ENCODE results near the gene PADI6.
"Not testable (repeated sequence)": the region's sequence is repeated elsewhere in the genome, so short reads cannot be mapped to it uniquely, and the experiment has no call there.

Gene PADI6

DNA sequence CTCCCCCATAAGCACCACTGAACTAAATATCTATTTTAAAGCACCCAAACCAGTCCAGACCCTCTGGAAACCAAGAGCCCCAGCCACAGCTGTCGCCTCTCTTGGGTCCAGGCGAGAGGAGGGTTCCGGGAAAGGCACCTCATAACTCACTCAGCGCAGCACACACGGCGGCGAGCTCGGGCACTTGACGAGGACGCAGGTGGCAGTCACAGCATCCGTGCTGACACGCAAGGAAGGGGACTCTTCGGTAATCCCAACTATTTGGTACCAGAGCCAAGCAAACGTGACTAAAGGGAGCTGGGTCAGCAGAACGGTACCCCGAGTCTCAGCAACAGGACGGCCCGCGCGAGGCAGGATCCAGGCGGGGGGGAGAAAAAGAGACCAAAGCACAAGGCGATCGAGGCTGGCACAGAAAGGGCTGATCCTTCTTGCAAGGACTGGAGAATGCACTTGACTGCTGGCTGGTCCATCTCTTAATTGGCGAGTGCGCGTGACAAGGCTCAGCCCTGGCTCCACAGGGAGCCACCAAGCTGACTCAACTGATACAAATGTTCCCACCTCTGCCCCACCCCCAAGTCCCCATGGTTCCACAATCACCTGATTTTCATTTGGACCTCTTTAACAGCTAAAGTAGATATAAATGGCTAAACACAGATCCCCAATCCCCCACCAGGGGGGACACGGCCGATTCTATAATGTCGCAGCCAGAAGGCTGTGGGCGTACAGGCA lies 36.0 kb downstream of the PADI6 start:
- H3K36me3 ChIP-seq (ENCODE audit: insufficient read depth, low read depth, low read length) = peaks cover 75% of the 10 kb centered on the region

DNA sequence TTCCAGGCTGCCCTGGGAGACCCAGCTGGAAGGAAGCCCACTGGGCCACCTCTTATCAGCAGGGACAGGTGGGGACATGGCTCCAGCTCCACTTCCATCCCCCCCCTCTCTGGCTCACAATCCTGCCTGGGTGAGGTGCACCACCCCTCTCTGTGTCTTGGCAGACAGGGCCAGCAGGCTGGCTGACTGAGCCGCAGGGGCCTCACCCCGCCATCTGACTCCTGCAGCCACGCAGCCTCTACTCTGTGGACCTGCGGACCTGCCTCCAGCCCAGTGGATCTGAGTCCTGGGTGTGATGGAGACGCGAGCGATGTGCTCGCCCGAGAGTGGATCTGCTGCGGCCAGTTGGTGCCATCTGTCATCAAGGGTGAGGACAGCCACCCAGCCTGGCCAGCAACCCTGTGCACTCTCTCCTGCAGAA lies 37.4 kb downstream of the PADI6 start:
- Histone ChIP-seq H3K36me3 (ENCODE audit: insufficient read depth, low read depth, low read length) (peaks cover 89% of the 10 kb centered on the region), H3K27me3 (ENCODE audit: insufficient read depth, low read length) (no peaks in the 10 kb centered on the region), H3K4me1 (ENCODE audit: insufficient read depth, low read length) (no peaks in the 10 kb centered on the region), H3K9ac (ENCODE audit: low read depth, low read length) (no peak overlapping the region), H3K4me3 (ENCODE audit: low read length) (no peak overlapping the region), H3K9me3 (ENCODE audit: insufficient read depth, low read depth, low read length) (no peaks in the 10 kb centered on the region), H3K27ac (ENCODE audit: low read length) (no peak overlapping the region)

More for the DNA sequence above, 36.0 kb downstream of the PADI6 start:
- H3K9ac ChIP-seq (ENCODE audit: low read depth, low read length); H3K27me3 ChIP-seq (ENCODE audit: insufficient read depth, low read length); H3K27ac ChIP-seq (ENCODE audit: low read length); H3K4me3 ChIP-seq (ENCODE audit: low read length); H3K4me1 ChIP-seq (ENCODE audit: insufficient read depth, low read length); H3K9me3 ChIP-seq (ENCODE audit: insufficient read depth, low read depth, low read length): not testable (repeated sequence)

DNA sequence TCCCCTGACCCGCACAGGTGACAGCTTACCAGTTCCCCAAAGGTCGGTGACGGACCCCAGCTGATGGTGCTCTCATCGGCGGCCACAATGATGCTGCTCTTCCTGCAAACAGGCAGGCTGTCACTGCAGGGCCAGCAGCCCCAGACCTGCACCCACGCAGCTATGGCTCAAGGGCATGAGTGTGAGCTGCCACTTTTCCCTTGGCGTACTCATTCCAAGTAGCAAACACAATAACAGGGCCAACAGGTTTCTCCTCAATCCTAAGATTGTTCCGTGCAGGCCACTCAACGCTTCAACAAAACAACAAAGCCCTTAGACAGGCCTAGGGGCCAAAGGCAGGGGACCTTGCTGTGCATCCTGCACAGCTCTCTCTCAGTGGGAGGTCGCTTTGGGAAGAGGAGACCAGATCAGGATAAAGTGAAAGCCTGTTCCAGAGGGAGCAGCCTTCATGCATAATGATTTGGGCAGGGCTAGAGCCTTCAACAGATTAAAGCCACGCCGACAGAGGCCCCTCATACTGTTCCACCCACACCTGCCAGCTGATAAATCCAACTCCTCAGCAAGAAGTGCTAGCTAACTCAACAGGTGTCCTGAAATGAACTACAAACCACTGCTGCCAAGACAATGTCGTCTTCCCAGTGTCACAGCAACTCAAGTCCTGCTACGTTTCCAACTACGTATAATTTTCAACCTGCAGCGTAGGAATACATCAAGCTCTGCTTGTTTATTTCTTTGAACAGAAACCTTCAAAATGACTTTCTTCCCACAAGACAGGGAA lies 40.3 kb downstream of the PADI6 start:
- Histone ChIP-seq H3K27me3 (ENCODE audit: insufficient read depth, low read length) (no peaks in the 10 kb centered on the region), H3K36me3 (ENCODE audit: insufficient read depth, low read depth, low read length) (peaks cover 100% of the 10 kb centered on the region), H3K4me3 (ENCODE audit: low read length) (no peak overlapping the region), H3K9ac (ENCODE audit: low read depth, low read length) (no peak overlapping the region), H3K9me3 (ENCODE audit: insufficient read depth, low read depth, low read length) (no peaks in the 10 kb centered on the region), H3K4me1 (ENCODE audit: insufficient read depth, low read length) (no peaks in the 10 kb centered on the region), H3K27ac (ENCODE audit: low read length) (no peak overlapping the region)

DNA sequence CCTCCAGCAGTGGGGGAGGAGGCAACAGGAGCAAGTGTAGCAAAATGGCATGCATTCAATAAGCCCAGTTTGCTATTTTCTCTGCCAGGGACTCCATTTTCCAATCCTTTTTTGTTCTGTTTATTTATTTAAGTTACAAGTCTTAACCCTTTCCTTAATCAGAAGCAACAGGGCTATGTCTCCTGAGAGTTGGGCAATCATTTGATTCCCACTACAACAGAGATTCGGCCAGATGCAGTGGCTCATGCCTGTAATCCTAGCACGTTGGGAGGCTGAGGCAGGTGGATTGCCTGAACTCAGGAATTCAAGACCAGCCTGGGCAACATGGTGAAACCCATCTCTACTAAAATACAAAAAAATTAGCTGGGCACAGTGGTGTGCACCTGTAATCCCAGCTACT lies 42.0 kb downstream of the PADI6 start:
- H3K9me3 ChIP-seq (ENCODE audit: insufficient read depth, low read depth, low read length) = no peaks in the 10 kb centered on the region
- peaks cover 100% of the 10 kb centered on the region for H3K36me3 ChIP-seq (ENCODE audit: insufficient read depth, low read depth, low read length)
- H3K9ac ChIP-seq (ENCODE audit: low read depth, low read length) = no peak overlapping the region
- H3K27ac ChIP-seq (ENCODE audit: low read length) = no peak overlapping the region
- H3K4me3 ChIP-seq (ENCODE audit: low read length) = no peak overlapping the region
- H3K4me1 ChIP-seq (ENCODE audit: insufficient read depth, low read length) = no peaks in the 10 kb centered on the region
- H3K27me3 ChIP-seq (ENCODE audit: insufficient read depth, low read length) = no peaks in the 10 kb centered on the region

DNA sequence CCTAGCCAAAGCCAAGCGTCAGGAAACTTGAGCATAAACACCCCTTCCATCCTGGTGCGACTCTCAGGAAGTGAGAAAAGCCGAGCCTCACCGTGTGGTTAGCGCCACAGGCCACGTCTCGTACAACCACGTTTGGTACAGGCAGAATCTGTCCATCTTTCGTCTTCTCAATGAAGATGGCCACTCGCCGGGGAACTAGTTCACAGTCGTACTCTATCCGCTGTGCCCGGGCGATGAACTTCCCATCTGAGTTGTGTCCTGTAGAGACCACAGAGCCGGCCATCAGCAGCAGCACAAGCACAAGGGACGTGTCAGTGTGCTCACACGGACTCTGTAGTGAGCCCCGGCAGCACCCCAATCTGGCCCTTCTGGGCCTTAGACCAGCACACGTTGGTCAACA lies 44.4 kb downstream of the PADI6 start:
- H3K4me3 ChIP-seq (ENCODE audit: low read length) = no peak overlapping the region
- no peak overlapping the region for H3K9ac ChIP-seq (ENCODE audit: low read depth, low read length)
- no peaks in the 10 kb centered on the region for H3K9me3 ChIP-seq (ENCODE audit: insufficient read depth, low read depth, low read length)
- peaks cover 100% of the 10 kb centered on the region for H3K36me3 ChIP-seq (ENCODE audit: insufficient read depth, low read depth, low read length)
- no peaks in the 10 kb centered on the region for H3K27me3 ChIP-seq (ENCODE audit: insufficient read depth, low read length)
- no peak overlapping the region for H3K27ac ChIP-seq (ENCODE audit: low read length)
- H3K4me1 ChIP-seq (ENCODE audit: insufficient read depth, low read length) = no peaks in the 10 kb centered on the region

DNA sequence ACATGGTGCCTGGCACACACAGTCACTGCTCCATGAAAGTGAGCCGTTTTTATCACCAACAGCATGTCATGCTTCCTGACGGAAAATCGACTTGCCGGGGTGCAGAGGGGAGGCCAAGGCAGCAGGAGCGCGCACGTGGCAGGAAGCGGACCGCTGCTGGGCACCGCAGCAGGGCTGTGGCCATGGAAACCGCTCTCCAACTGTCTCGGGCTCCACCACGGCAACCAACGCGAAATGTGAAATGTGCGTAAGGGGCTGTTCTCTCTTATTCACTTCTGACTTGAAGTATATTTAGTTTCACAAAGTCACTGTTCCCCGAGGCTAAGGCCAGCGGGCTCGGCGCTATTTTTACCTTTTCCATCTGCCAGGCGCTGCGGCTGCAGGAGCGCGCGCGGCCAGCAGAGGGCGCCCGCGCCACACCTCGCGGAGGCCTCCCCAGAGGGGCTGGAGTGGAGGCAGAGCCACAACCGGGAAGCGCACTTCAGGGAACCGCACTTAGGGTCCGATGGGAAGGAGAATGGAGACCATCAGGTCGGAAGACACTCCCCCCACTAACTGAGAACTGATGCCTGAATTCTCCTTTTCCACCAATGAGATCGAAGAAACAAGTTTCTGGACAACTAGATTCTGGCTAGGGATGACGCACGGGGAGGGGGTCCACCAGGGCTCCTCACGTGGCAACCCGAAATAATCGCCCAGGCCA lies 47.8 kb downstream of the PADI6 start:
- H3K9ac ChIP-seq (ENCODE audit: low read depth, low read length) = no peak overlapping the region
- H3K36me3 ChIP-seq (ENCODE audit: insufficient read depth, low read depth, low read length) = peaks cover 100% of the 10 kb centered on the region

DNA sequence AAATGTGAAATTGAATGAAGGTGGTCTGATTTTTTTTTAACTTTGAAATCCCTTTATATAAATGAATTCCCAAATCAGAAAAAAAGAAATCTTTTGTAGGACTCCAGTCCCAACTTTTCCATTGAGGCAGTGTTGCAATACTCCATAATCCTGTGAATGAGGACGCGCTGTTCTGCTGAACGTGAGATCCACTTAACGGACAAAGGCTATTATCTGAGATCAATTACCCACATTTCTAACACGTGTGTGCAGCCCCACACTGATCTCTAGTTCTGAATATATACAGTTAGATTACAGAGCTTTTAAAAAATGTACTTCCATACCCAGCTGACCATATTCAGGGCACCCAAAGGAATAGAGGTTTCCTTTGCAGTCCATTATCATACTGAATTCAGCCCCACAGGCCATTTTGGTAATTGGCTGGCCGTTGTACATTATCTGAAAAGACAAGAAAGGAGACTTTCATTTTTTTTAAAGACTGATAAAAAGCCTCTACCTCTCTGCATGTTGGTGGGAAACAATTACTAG lies 48.5 kb downstream of the PADI6 start:
- H3K4me3 ChIP-seq (ENCODE audit: low read length) = no peak overlapping the region
- no peaks in the 10 kb centered on the region for H3K27me3 ChIP-seq (ENCODE audit: insufficient read depth, low read length)
- no peaks in the 10 kb centered on the region for H3K4me1 ChIP-seq (ENCODE audit: insufficient read depth, low read length)
- no peaks in the 10 kb centered on the region for H3K9me3 ChIP-seq (ENCODE audit: insufficient read depth, low read depth, low read length)
- no peak overlapping the region for H3K9ac ChIP-seq (ENCODE audit: low read depth, low read length)
- H3K36me3 ChIP-seq (ENCODE audit: insufficient read depth, low read depth, low read length) = peaks cover 100% of the 10 kb centered on the region
- no peak overlapping the region for H3K27ac ChIP-seq (ENCODE audit: low read length)

More for the DNA sequence above, 47.8 kb downstream of the PADI6 start:
- Histone ChIP-seq H3K9me3 (ENCODE audit: insufficient read depth, low read depth, low read length) (no peaks in the 10 kb centered on the region), H3K4me1 (ENCODE audit: insufficient read depth, low read length) (no peaks in the 10 kb centered on the region), H3K27me3 (ENCODE audit: insufficient read depth, low read length) (no peaks in the 10 kb centered on the region), H3K27ac (ENCODE audit: low read length) (no peak overlapping the region), H3K4me3 (ENCODE audit: low read length) (no peak overlapping the region)

DNA sequence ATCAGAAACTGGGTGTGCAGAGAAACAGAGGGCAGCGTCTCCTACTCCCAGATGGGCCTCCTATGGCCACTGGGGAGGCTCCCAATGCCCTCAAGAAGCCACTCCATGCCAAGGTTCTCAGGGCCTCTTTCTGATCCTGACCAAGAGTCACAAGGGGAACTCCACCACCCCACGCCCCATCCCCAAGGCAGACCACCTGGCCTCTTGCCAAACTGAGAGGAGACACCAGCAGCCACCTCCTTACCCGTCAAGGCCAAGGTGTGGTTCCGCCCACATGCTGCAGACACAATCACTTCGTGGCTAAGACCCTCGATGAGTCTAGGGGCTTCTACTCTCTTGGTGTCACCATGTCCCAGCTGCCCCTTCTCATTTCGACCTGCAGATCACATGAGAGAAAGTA lies 50.5 kb downstream of the PADI6 start:
- Histone ChIP-seq H3K4me1 (ENCODE audit: insufficient read depth, low read length) (no peaks in the 10 kb centered on the region), H3K9ac (ENCODE audit: low read depth, low read length) (no peak overlapping the region), H3K27me3 (ENCODE audit: insufficient read depth, low read length) (no peaks in the 10 kb centered on the region), H3K9me3 (ENCODE audit: insufficient read depth, low read depth, low read length) (no peaks in the 10 kb centered on the region), H3K27ac (ENCODE audit: low read length) (no peak overlapping the region), H3K36me3 (ENCODE audit: insufficient read depth, low read depth, low read length) (peaks cover 100% of the 10 kb centered on the region), H3K4me3 (ENCODE audit: low read length) (no peak overlapping the region)

DNA sequence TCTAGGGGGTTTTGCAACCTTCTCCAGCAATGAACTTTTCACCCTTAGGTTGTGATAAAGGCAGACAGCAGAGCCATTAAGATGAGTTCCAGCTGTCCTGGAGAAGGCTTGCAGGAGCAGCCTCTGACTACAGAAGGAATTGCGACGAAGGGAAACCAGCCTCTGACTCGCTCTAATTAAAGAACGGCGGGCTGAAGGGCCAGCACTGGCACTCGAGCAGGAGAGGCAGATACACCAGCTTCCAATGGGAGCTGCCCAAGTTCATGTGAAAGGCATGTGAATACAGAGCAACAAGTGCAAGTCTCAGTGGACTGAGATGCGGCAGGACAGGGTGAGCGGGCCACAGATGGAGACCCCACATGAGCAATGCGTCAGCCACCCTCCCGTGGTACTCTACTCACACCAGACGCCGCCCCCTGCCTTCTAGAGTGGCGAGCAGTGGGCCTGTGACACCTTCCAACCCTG lies 51.8 kb downstream of the PADI6 start:
- H3K9ac ChIP-seq (ENCODE audit: low read depth, low read length) = no peak overlapping the region
- peaks cover 5% of the 10 kb centered on the region; the same call in 1 of the 2 replicates for H3K4me1 ChIP-seq (ENCODE audit: insufficient read depth, low read length)
- H3K27me3 ChIP-seq (ENCODE audit: insufficient read depth, low read length) = no peaks in the 10 kb centered on the region
- H3K9me3 ChIP-seq (ENCODE audit: insufficient read depth, low read depth, low read length) = no peaks in the 10 kb centered on the region
- H3K4me3 ChIP-seq (ENCODE audit: low read length) = no peak overlapping the region
- peaks cover 100% of the 10 kb centered on the region for H3K36me3 ChIP-seq (ENCODE audit: insufficient read depth, low read depth, low read length)
- H3K27ac ChIP-seq (ENCODE audit: low read length) = no peak overlapping the region

DNA sequence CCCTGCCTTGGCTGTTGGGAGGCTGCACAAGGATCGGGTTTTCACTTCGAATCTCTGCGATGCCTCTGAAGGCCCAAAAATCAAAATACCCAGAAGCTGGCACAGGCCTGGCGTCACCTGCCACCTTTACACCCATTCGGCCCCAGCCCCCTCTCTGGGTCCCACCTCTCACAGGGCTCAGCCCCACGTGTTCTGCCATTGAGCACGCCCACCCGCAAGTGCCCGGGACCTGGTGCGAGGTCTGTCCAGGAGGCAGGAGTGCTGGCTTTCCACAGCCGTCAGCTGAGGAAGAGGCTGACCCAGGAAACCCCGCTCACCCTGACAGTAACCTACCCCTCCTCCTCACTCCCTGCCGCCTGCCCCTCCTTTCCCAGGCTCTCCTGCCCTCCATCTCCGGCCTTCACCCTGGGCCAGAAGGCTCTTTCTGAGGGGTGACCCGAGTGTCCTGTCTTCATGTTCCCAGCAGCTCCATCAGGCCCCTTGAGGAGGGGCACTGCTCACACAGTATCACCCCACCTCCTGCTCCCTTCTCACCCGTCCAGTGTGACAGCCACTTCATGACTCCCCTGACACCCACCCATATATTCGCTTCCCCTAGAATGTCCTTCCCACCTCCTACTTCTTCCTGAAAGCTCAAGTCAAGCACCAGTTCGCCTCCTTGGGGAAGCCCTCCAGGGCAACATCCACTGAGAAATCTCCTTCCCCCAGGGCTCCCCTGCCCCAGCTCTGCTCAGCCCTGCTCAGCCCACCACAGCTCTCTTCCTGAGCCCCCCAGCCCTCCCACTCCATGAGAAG lies 54.0 kb downstream of the PADI6 start:
- Histone ChIP-seq H3K27me3 (ENCODE audit: insufficient read depth, low read length) (no peaks in the 10 kb centered on the region), H3K4me1 (ENCODE audit: insufficient read depth, low read length) (peaks cover 15% of the 10 kb centered on the region), H3K27ac (ENCODE audit: low read length) (no peak overlapping the region), H3K9me3 (ENCODE audit: insufficient read depth, low read depth, low read length) (no peaks in the 10 kb centered on the region), H3K4me3 (ENCODE audit: low read length) (no peak overlapping the region), H3K9ac (ENCODE audit: low read depth, low read length) (no peak overlapping the region), H3K36me3 (ENCODE audit: insufficient read depth, low read depth, low read length) (peaks cover 93% of the 10 kb centered on the region)

Data from iPS-20b (cell line).